HL-60 (cell line): ENCODE results near the gene GPC1.

Experiments
- GABPA ChIP-seq: IDR thresholded peaks from 2 replicates; pipeline ENCODE4 v1.6.1; 2012; ENCODE audit warnings: low read depth
- POLR2AphosphoS5 ChIP-seq: IDR thresholded peaks from 2 replicates; pipeline ENCODE4 v1.6.1; 2012; ENCODE audit warnings: low read depth
- TF ChIP-seq, protein P1 (sequence below): IDR thresholded peaks from one replicate; pipeline ENCODE4 v1.5.1; 2011; ENCODE audit warnings: low read length, control low read depth, inconsistent platforms; ENCODE audit not compliant: insufficient read depth
- TF ChIP-seq, protein P2 (sequence below): IDR thresholded peaks from 2 replicates; pipeline ENCODE4 v1.6.1; 2012; ENCODE audit warnings: low read depth; ENCODE audit not compliant: insufficient replicate concordance

DNA sequence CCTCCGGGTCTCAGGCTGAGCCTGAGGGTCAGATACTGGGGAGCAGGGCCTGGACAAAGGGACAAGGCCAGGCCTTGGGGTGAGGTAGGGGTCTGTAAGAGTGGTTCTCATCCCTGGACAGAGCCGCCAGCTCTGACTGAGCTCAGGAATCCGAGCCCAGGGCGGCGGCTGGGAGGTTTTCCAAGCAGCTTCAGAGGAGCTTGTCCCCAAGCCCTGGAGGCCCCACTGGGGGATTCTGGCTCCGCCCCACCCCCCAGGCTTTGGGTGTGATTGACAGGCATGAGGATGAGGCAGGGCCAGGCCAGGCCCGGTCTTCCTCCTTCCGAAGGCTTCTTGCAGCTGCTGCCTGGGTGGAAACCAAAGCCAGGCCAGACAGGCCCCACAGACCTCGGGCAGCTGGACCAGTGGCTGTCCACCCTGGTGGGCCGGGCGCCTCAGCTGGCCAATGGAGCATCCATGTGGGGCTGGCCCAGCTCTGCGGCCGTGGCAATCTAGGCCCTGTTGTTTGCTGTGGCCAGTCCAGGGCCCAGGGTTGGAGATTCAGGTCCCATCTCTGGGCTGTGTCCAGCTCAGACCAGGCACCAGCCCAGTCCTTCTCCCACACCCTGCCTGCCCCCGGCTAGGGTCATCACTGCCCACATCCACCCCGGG lies 23.1 kb upstream of the GPC1 start:
- TF ChIP-seq, protein P1, sequence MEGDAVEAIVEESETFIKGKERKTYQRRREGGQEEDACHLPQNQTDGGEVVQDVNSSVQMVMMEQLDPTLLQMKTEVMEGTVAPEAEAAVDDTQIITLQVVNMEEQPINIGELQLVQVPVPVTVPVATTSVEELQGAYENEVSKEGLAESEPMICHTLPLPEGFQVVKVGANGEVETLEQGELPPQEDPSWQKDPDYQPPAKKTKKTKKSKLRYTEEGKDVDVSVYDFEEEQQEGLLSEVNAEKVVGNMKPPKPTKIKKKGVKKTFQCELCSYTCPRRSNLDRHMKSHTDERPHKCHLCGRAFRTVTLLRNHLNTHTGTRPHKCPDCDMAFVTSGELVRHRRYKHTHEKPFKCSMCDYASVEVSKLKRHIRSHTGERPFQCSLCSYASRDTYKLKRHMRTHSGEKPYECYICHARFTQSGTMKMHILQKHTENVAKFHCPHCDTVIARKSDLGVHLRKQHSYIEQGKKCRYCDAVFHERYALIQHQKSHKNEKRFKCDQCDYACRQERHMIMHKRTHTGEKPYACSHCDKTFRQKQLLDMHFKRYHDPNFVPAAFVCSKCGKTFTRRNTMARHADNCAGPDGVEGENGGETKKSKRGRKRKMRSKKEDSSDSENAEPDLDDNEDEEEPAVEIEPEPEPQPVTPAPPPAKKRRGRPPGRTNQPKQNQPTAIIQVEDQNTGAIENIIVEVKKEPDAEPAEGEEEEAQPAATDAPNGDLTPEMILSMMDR = no peak
- TF ChIP-seq GABPA (no peak), POLR2AphosphoS5 (no peak)
- TF ChIP-seq, protein P2, sequence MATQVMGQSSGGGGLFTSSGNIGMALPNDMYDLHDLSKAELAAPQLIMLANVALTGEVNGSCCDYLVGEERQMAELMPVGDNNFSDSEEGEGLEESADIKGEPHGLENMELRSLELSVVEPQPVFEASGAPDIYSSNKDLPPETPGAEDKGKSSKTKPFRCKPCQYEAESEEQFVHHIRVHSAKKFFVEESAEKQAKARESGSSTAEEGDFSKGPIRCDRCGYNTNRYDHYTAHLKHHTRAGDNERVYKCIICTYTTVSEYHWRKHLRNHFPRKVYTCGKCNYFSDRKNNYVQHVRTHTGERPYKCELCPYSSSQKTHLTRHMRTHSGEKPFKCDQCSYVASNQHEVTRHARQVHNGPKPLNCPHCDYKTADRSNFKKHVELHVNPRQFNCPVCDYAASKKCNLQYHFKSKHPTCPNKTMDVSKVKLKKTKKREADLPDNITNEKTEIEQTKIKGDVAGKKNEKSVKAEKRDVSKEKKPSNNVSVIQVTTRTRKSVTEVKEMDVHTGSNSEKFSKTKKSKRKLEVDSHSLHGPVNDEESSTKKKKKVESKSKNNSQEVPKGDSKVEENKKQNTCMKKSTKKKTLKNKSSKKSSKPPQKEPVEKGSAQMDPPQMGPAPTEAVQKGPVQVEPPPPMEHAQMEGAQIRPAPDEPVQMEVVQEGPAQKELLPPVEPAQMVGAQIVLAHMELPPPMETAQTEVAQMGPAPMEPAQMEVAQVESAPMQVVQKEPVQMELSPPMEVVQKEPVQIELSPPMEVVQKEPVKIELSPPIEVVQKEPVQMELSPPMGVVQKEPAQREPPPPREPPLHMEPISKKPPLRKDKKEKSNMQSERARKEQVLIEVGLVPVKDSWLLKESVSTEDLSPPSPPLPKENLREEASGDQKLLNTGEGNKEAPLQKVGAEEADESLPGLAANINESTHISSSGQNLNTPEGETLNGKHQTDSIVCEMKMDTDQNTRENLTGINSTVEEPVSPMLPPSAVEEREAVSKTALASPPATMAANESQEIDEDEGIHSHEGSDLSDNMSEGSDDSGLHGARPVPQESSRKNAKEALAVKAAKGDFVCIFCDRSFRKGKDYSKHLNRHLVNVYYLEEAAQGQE = no peak
